GM19452 (cell line): ENCODE measurements around the gene ZBTB7B.

Source experiments
- ATAC-seq: cut with Tn5 transposase; IDR thresholded peaks from one replicate; pipeline ENCODE4 v1.9.1; 2021; ENCODE audit not compliant: unreplicated experiment

The ZBTB7B gene

GRCh38 chr1:155001675-155002463 lies 733 bp upstream of the ZBTB7B start:
- peak; percentile 52 for ATAC-seq

GRCh38 chr1:155003227-155003765 lies 694 bp downstream of the ZBTB7B start:
- no peak for ATAC-seq

GRCh38 chr1:155003766-155004351 lies 1.3 kb downstream of the ZBTB7B start:
- no peak for ATAC-seq

DNA sequence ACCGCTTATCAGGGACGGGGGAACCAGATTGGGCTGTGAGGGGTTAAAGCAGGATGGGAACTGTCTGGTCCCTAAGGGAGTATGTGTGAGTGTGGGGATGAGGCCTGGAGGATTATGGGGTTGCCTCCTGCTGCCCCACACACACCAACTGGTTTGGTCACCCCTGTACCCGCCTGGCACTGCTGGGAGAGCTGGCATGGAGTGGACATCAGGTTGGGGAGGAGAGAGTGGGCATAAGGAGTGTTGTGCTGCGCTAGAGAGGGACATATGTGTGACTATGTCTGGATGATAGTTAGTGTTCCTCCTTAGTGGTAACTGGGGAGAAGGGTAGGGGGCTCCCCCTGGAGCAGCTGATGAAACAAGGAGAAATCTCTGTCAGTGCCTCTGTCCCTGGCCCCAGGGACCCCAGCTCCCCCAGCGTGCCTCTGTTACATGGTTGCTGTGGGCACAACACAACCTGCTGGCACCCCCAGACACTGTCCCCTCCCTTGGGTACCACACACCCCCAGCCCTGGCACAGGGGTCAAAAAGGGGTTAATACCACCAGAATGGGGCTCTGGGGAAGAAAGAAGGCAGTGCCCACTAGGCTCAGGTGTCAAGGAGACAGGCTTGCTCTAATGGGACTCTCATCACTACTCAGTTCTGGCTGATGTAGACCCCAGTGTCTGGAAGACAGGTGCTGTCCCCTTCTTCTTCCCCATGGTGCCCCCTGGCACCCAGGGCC lies 1.9 kb downstream of the ZBTB7B start:
- no peak for ATAC-seq

- ATAC-seq, result no peak
These were observed 2.7 kb downstream of the ZBTB7B start for GRCh38 chr1:155005076-155006011.

- ATAC-seq, result no peak
These were observed 4.0 kb downstream of the ZBTB7B start for GRCh38 chr1:155006601-155007101.

DNA sequence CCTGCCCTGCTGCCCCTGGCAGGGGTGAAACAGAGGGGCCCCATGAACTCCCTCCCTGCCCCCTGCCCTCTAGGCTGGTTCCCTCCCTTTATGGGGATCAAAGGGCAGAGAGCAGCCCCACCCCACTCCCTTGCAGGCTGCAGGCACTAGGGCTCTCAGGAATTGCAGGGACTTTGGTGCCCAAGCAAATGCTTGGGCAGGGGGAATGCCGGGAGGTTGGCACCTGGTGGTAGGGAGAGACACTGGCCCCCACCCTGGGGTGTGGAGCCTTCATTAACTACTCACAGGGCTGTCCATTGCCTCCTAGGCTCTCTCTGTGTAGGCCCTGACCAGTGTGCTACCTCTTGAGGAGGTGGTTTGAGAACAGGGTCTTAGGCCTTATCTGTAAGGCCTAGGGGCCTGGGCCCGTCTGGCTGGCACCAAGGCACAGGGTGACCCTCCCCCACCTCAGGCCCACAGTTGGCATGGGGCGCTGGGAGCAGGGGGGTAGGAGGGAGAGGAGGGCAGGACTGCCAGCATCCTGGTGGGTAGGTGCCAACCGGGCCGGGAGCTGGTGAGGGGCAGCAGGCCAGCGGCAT lies 4.7 kb downstream of the ZBTB7B start:
- no peak for ATAC-seq

DNA sequence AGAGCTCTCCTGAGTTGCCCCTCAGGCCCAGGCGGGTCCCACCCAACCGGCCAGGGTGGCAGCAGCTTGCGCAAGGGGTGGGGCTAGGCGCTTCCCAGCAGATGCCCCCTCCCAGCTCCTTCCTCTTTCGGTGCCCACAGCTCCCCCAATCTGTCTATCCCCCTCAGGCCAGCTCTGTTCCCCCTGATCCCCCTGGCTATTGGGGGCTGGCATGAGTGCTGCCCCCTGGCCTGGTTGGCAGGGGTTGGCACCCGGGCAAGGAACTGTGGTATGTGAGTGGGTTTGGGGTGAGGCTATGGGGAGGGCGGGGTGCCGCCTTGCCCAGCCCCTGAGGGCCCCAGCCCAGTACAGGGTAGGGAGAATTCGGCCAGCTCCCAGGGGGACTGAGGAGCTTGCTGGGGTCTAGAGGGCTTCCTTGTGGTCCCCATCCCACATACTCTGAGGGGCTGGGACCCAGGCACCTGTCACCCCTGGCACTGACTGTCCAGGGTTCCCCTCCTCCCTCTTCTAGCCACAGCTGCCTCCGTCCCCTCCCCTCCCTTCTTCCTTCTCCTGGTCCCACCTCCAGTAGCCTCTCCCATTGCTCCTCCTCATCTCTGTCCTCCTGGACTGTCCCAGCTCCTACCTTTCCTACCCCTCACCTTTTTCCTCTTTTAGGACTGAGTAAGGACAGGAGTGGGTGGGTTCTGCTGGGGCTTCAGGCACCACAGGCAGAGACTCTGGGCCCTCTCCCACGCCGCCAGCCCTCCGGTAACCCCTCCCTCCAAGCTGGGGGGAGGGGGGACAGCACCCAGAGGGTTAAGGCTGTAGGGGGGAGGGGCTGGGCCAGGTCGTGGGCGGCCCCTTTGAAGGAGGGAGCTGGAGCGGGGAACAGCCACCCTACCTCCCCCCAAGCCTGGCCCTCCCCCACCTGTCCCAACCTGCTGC lies 5.7 kb downstream of the ZBTB7B start:
- no peak for ATAC-seq

GRCh38 chr1:155009221-155009711 lies 6.7 kb downstream of the ZBTB7B start:
- no peak for ATAC-seq

- no peak for ATAC-seq
These were observed 7.1 kb downstream of the ZBTB7B start for GRCh38 chr1:155009742-155010141.

DNA sequence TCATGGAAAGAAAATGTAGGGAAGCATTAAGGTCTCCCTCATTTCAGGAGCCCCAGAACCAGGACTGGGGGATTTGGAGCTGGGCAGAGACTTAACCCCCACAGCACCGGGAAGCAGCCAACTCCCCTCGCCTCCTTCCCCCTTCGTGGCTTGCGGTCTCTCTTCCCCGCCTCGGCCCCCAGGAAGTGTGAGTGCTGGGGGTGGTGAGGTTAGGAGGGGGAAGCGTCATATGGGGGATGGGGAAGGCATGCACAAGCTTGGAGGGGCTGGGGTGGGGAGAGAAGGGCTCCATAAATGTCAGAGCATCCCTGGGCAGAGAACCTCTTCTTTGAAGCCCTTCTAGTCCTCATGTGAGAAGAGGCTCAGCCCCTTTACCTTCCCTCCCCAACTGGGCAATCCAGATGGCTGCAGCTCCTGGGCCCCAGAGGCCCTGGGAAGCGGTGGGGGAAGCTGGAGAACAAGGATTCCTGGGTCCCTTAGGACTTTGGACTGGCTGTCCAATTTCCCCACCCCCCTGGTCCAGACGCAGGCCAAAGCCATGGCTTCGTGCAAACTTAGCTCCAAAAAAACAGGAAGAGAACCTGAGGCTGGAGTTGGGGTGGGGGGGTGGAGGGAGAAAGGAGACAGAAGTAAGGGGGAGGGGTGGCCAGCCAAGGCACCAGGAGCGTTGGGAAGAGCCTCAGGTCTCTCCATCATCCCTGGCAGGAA lies 7.8 kb downstream of the ZBTB7B start:
- no peak for ATAC-seq

DNA sequence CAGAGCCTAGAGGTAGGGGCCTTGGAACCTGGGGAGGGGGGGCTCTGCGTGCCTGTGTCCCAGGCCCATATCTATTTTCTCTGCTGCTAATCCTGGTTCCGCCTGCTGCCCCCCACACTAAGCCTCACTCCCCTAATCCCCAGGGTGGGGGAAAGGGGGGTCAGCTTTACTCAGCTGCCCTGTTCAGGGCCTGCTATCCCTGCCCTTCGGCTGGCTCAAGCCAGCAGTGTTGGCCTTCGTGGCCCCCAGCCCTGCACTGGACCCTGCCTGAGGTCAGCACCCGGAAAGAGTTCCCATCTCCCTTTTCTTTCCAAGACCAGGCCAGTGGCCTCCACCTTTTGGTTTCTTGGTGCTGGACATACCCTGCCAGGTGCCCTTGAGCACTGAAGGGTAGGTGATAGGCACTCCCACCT lies 8.4 kb downstream of the ZBTB7B start:
- no peak for ATAC-seq

DNA sequence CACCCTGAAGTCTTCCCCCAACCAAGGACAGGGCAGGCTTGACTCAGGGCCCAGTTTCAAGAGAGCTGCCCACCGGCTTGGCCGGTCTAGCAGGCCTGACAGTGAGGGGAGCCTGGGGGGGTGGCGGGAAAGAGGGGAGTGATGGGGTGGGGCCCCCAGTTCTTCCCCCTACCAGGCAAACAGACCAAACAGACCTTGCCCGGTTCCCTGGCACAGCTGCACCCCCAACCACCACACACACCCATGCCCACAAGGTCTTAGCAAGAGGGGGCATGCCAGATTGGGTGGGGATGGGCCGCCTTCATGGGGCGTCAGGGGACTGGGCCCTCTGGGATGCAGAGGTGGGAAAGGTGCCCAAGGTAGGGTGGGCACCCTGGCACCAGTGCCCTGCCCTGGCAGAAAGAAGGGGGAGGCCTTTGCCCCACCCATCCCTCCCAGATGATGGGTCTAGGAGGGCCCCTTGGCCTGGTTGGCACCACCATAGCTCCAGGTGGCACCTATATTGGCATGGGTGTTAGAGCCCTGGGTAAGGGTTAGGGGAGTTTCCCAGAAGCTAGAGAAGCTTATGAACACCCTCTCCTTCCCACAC lies 8.9 kb downstream of the ZBTB7B start:
- ATAC-seq, result no peak

DNA sequence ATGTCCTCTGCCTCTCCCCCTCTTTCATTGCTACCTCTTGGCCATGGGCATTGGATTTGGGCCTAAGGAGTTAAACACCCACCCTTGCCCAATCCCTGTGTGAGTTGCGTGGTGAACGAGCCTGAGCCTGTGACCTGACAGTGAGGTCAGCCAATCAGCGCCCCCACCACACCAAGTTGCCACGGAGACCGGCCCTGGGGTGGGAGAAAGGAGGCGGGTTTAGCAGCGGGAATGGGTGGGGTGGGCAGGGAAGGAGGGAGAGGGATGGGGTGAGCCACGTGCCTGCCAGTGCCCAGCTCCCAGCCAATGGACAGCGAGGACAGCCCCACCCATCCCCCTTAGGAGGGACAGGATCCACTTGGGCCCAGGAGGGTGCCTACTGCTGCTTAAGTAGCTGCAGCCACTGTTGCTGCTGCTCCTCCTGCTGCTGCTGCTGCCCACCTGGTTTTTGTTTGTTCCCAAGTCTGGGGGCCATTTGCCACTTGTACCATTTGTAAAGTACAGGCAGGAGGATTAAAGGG lies 9.5 kb downstream of the ZBTB7B start:
- no peak for ATAC-seq

DNA sequence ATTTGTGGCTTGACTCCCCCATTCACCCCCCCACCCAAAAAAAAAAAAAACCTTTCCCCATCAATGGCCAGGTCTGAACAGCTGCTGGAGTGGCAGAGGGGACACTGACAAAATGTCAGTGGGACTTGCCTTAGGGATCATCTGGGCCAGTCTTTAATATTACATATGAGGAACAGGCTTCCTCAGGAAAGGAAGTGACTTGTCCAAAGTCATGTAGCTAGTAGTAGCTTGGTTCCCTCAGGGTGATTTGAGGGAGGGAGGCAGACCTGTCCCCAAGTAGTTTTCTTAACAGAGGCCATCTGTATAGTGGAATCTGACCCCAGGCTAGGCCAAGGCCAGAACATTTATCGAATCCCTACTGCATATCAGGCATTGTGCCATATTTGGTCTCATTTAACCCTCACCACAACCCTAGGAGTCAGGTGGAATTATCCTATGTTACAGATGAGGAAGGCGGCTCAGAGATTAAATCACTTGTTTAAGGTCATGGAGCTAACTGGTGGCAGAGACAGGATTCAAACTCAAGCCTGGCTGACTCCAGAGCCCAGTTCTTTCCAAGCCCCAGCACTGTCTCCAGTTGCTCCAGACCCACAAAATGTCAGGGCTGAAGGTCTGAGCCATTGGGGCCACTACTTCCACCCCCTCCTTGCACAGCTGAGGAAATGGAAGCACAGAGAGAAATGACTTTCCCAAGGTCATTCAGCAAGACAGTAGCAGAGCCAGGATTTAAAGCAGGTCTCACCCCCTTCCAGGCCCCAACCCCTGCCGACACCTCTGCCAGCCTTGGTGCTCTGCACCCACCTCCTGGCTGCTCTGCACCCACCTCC lies 10.4 kb downstream of the ZBTB7B start:
- ATAC-seq, result no peak

GRCh38 chr1:155013632-155014031 lies 11.0 kb downstream of the ZBTB7B start:
- no peak for ATAC-seq
